Measurements from ENCODE around the gene TMEM171.

TMEM171 gene

DNA sequence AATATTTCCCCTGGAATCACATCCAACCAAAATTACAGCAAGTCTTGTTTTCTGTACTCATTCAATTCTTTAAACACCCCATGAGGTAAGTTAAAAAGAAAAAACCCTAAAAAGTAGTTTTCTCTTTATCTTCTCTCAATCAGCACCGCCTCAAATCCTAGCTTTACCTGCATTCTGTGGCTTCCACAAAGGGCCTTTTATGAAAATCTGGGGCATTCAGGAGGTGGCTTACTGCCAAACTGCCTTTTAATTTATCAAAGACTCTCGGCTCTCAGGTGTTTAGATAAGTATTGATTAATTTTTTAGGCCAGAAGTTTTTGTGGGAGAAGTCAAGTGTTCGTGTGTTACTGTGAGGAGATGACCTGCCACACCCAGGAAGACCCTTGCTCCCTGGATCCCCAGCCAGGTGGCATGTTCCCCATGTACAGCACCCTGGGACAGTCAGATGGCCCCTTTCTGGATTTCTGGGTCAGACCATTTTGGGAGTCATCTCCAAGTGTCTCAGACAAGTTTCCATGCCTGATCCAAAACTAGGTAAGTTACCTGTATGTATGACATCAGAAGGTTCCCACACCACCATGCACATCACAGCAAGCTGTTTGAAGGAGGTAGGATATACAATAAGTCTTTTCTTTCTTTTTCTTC is 6.2 kb upstream of the TMEM171 start:
- Histone ChIP-seq H4K20me1 (ENCODE audit: insufficient read depth, low read length) (no peaks in the 10 kb centered on the region), H3K9me2 (replicated peaks; ENCODE audit: insufficient read depth, low read length) (no peaks in the 10 kb centered on the region), H3K36me3 (replicated peaks; ENCODE audit: insufficient read depth, low read length) (no peaks in the 10 kb centered on the region), H2AFZ (ENCODE audit: low read length) (no peak overlapping the region), H3K9me3 (replicated peaks; ENCODE audit: insufficient read depth, low read length) (no peaks in the 10 kb centered on the region), H3K4me2 (ENCODE audit: low read depth, low read length) (no peak overlapping the region), H3K4me1 (ENCODE audit: low read length) (0 out of 2 replicates have a peak, but pooled peaks cover 2% of the 10 kb centered on the region), H3K9ac (ENCODE audit: low read length) (no peak overlapping the region), H3K27me3 (replicated peaks; ENCODE audit: insufficient read depth, low read length) (peaks cover 12% of the 10 kb centered on the region; the same call in 1 of the 2 replicates), H3K27ac (ENCODE audit: low read length) (no peak overlapping the region), H3F3A (ENCODE audit: insufficient read depth, low read length) (no peaks in the 10 kb centered on the region), H3K4me3 (ENCODE audit: low read length) (no peak overlapping the region), H3K79me2 (ENCODE audit: low read length) (no peaks in the 10 kb centered on the region)
- DNase-seq: no peak
- TF ChIP-seq EZH2phosphoT487 (IDR thresholded peaks at IDR 0.05; ENCODE audit: low read length): no peak
- TF ChIP-seq, protein P1, sequence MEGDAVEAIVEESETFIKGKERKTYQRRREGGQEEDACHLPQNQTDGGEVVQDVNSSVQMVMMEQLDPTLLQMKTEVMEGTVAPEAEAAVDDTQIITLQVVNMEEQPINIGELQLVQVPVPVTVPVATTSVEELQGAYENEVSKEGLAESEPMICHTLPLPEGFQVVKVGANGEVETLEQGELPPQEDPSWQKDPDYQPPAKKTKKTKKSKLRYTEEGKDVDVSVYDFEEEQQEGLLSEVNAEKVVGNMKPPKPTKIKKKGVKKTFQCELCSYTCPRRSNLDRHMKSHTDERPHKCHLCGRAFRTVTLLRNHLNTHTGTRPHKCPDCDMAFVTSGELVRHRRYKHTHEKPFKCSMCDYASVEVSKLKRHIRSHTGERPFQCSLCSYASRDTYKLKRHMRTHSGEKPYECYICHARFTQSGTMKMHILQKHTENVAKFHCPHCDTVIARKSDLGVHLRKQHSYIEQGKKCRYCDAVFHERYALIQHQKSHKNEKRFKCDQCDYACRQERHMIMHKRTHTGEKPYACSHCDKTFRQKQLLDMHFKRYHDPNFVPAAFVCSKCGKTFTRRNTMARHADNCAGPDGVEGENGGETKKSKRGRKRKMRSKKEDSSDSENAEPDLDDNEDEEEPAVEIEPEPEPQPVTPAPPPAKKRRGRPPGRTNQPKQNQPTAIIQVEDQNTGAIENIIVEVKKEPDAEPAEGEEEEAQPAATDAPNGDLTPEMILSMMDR (IDR thresholded peaks at IDR 0.05; ENCODE audit: low read length): no peak
- TF ChIP-seq EZH2 (optimal IDR thresholded peaks at IDR 0.05; ENCODE audit: low read depth, low read length): no peak

GRCh38 chr5:73115399-73116051 is 4.8 kb upstream of the TMEM171 start:
- TF ChIP-seq EZH2phosphoT487 (IDR thresholded peaks at IDR 0.05; ENCODE audit: low read length): no peak
- H3K4me2 ChIP-seq (ENCODE audit: low read depth, low read length): no peak overlapping the region
- H3K9me2 ChIP-seq (replicated peaks; ENCODE audit: insufficient read depth, low read length): no peaks in the 10 kb centered on the region
- H3F3A ChIP-seq (ENCODE audit: insufficient read depth, low read length): no peaks in the 10 kb centered on the region
- H3K9ac ChIP-seq (ENCODE audit: low read length): no peak overlapping the region
- H3K27me3 ChIP-seq (replicated peaks; ENCODE audit: insufficient read depth, low read length): peaks cover 12% of the 10 kb centered on the region; the same call in 1 of the 2 replicates
- DNase-seq: no peak
- no peak overlapping the region for H2AFZ ChIP-seq (ENCODE audit: low read length)
- no peak overlapping the region for H3K4me3 ChIP-seq (ENCODE audit: low read length)
- H3K9me3 ChIP-seq (replicated peaks; ENCODE audit: insufficient read depth, low read length): no peaks in the 10 kb centered on the region
- H3K4me1 ChIP-seq (ENCODE audit: low read length): no peaks in the 10 kb centered on the region
- no peak overlapping the region for H3K27ac ChIP-seq (ENCODE audit: low read length)
- H4K20me1 ChIP-seq (ENCODE audit: insufficient read depth, low read length): no peaks in the 10 kb centered on the region
- no peaks in the 10 kb centered on the region for H3K79me2 ChIP-seq (ENCODE audit: low read length)
- H3K36me3 ChIP-seq (replicated peaks; ENCODE audit: insufficient read depth, low read length): no peaks in the 10 kb centered on the region

GRCh38 chr5:73116506-73116905 is 3.9 kb upstream of the TMEM171 start:
- Histone ChIP-seq H3K9ac (ENCODE audit: low read length) (no peak overlapping the region), H3F3A (ENCODE audit: insufficient read depth, low read length) (no peaks in the 10 kb centered on the region), H3K4me2 (ENCODE audit: low read depth, low read length) (no peak overlapping the region), H2AFZ (ENCODE audit: low read length) (no peak overlapping the region), H3K27me3 (replicated peaks; ENCODE audit: insufficient read depth, low read length) (peaks cover 21% of the 10 kb centered on the region), H3K9me2 (replicated peaks; ENCODE audit: insufficient read depth, low read length) (no peaks in the 10 kb centered on the region), H4K20me1 (ENCODE audit: insufficient read depth, low read length) (no peaks in the 10 kb centered on the region), H3K9me3 (replicated peaks; ENCODE audit: insufficient read depth, low read length) (no peaks in the 10 kb centered on the region), H3K36me3 (replicated peaks; ENCODE audit: insufficient read depth, low read length) (no peaks in the 10 kb centered on the region), H3K79me2 (ENCODE audit: low read length) (no peaks in the 10 kb centered on the region), H3K4me1 (ENCODE audit: low read length) (no peaks in the 10 kb centered on the region), H3K4me3 (ENCODE audit: low read length) (no peak overlapping the region), H3K27ac (ENCODE audit: low read length) (no peak overlapping the region)
- TF ChIP-seq EZH2 (optimal IDR thresholded peaks at IDR 0.05; ENCODE audit: low read depth, low read length) (no peak), EZH2phosphoT487 (IDR thresholded peaks at IDR 0.05; ENCODE audit: low read length) (no peak)
- TF ChIP-seq, protein P1 (IDR thresholded peaks at IDR 0.05; ENCODE audit: low read length): no peak
- no peak for DNase-seq

All from MM.1S (cell line).